HCT116 (cell line): ENCODE results near the gene CYP26B1. TPM values are rescaled to one million over a fixed set of nuclear protein-coding genes. Genes with fewer than 3 reads are reported as not detected.

ENCODE experiments used
- ATAC-seq: fragments of 200-7000 bp; cut with Tn5 transposase; 2 replicates; pipeline ENCODE4 v1.9.1; 2020; ENCODE audit warnings: mild to moderate bottlenecking, moderate library complexity
- BruUV-seq: library from RNA; stranded (reverse); fragments of 400-500 nt; replicated peaks from 2 replicates; lab custom pipeline; 2021; lab: Mats Ljungman, UMichigan
- CTCF ChIA-PET: fragments of 300-600 bp; sonication (Branson Sonifier 250); formaldehyde crosslinking; loops from one replicate; lab custom pipeline; 2021; ENCODE audit warnings: antibody characterized with exemption; lab: Charles Lee
- POLR2A ChIA-PET: fragments of 300-600, 350-600 bp; sonication (Branson Sonifier 250); formaldehyde crosslinking; loops from one replicate; lab custom pipeline; 2021; ENCODE audit warnings: antibody characterized with exemption; lab: Charles Lee
- RAD21 ChIA-PET, 2 experiments: fragments of 300-600 bp; sonication (Branson Sonifier 250); formaldehyde crosslinking; loops; one replicate each; lab custom pipeline; 2023; ENCODE audit warnings: low total read pairs in 2 of 2; ENCODE audit not compliant: uncharacterized antibody in 2 of 2, unreplicated experiment in 2 of 2, low non-redundant PET in 1 of 2; lab: Charles Lee
- DNase-seq: peaks from one replicate; pipeline ENCODE4 v3.0.0-alpha.2; 2010; ENCODE audit warnings: low read depth, low spot score
- H2AFZ ChIP-seq: fragments of 200-600 bp; shearing (Covaris generic), sonication (generic); 2 replicates; pipeline ENCODE4 v1.6.1; 2017; ENCODE audit warnings: low read depth, mixed run types, mixed read lengths, antibody characterized with exemption, low read length; ENCODE audit not compliant: poor library complexity, severe bottlenecking
- H3K27ac ChIP-seq: 2 replicates; pipeline ENCODE4 v1.5.1; 2012; ENCODE audit warnings: low read depth, low read length
- H3K27me3 ChIP-seq: fragments of 200-600 bp; sonication (generic); 2 replicates; pipeline ENCODE4 v1.6.1; 2016; ENCODE audit warnings: mixed run types, low read length, mixed read lengths; ENCODE audit not compliant: insufficient read depth
- H3K36me3 ChIP-seq, 2 experiments: fragments of 200-500 bp in 1 of 2; fragments of 200-600 bp in 1 of 2; sonication (Bioruptor generic) in 1 of 2; sonication (generic) in 1 of 2; 2 replicates each; pipeline versions ENCODE4 v1.5.1 to v1.6.1; 2014 to 2016; ENCODE audit warnings: low read length in 2 of 2, inconsistent platforms in 1 of 2, mixed read lengths in 1 of 2, mixed run types in 1 of 2; ENCODE audit not compliant: insufficient read depth in 2 of 2, control insufficient read depth in 1 of 2
- H3K4me1 ChIP-seq, 2 experiments: fragments of 200-600 bp in 1 of 2; sonication (generic) in 1 of 2; 2 replicates each; pipeline versions ENCODE4 v1.5.1 to v1.6.1; 2012 to 2017; ENCODE audit warnings: low read length in 2 of 2, inconsistent platforms in 1 of 2, mild to moderate bottlenecking in 1 of 2, mixed read lengths in 1 of 2, mixed run types in 1 of 2, moderate library complexity in 1 of 2; ENCODE audit not compliant: insufficient read depth in 2 of 2, control insufficient read depth in 1 of 2
- H3K4me2 ChIP-seq: fragments of 200-600 bp; sonication (generic); 2 replicates; pipeline ENCODE4 v1.6.1; 2017; ENCODE audit warnings: mixed run types, low read length, mixed read lengths
- H3K4me3 ChIP-seq, 2 experiments: fragments of 200-600 bp in 1 of 2; sonication (generic) in 1 of 2; replicated peaks in 1 of 2; 2 replicates each; pipeline ENCODE4 v1.5.1; 2011 to 2016; ENCODE audit warnings: low read length in 2 of 2, control low read depth in 1 of 2, low read depth in 1 of 2, mild to moderate bottlenecking in 1 of 2, mixed read lengths in 1 of 2, mixed run types in 1 of 2
- H3K79me2 ChIP-seq: fragments of 200-600 bp; sonication (generic); 2 replicates; pipeline ENCODE4 v1.6.1; 2017; ENCODE audit warnings: mild to moderate bottlenecking, mixed run types, low read length, moderate library complexity, mixed read lengths; ENCODE audit not compliant: insufficient read depth
- H3K9ac ChIP-seq: fragments of 200-600 bp; sonication (generic); 2 replicates; pipeline ENCODE4 v1.6.1; 2016; ENCODE audit warnings: low read length, mixed read lengths
- H3K9me2 ChIP-seq: fragments of 200-600 bp; sonication (generic), shearing (Covaris generic); 2 replicates; pipeline ENCODE4 v1.6.1; 2017; ENCODE audit warnings: mixed run types, mild to moderate bottlenecking, moderate library complexity; ENCODE audit not compliant: insufficient read depth
- H3K9me3 ChIP-seq, 2 experiments: fragments of 200-500 bp in 1 of 2; fragments of 200-600 bp in 1 of 2; sonication (Bioruptor generic) in 1 of 2; sonication (generic) in 1 of 2; 2 replicates each; pipeline ENCODE4 v1.6.1; 2014 to 2017; ENCODE audit warnings: low read length in 2 of 2, mixed read lengths in 2 of 2, inconsistent platforms in 1 of 2, low read depth in 1 of 2, mild to moderate bottlenecking in 1 of 2, mixed run types in 1 of 2, moderate library complexity in 1 of 2; ENCODE audit not compliant: control insufficient read depth in 1 of 2, insufficient read depth in 1 of 2
- H4K20me1 ChIP-seq: fragments of 200-600 bp; sonication (generic), shearing (Covaris generic); 2 replicates; pipeline ENCODE4 v1.6.1; 2017; ENCODE audit warnings: mixed run types, mild to moderate bottlenecking, moderate library complexity; ENCODE audit not compliant: insufficient read depth
- CEBPB ChIP-seq: IDR thresholded peaks from 2 replicates; pipeline ENCODE4 v1.6.1; 2012; ENCODE audit warnings: low read depth
- CTCF ChIP-seq, 3 experiments: fragments of 200-600 bp in 1 of 3; sonication (generic) in 1 of 3; IDR thresholded peaks in 2 of 3; conservative IDR thresholded peaks in 1 of 3; 2 replicates each; pipeline ENCODE4 v1.5.1; 2012 to 2017; ENCODE audit warnings: low read depth in 2 of 3, low read length in 2 of 3, antibody characterized with exemption in 1 of 3, borderline replicate concordance in 1 of 3, control low read depth in 1 of 3, mild to moderate bottlenecking in 1 of 3, mixed read lengths in 1 of 3, mixed run types in 1 of 3, moderate library complexity in 1 of 3; ENCODE audit not compliant: insufficient read depth in 1 of 3
- EGR1 ChIP-seq: IDR thresholded peaks from 2 replicates; pipeline ENCODE4 v1.6.1; 2012; ENCODE audit warnings: low read depth
- ELF1 ChIP-seq: IDR thresholded peaks from 2 replicates; pipeline ENCODE4 v1.6.1; 2012; ENCODE audit warnings: low read depth, borderline replicate concordance
- FOSL1 ChIP-seq: IDR thresholded peaks from 2 replicates; pipeline ENCODE4 v1.6.1; 2012; ENCODE audit warnings: low read depth
- MAX ChIP-seq: IDR thresholded peaks from 2 replicates; pipeline ENCODE4 v1.6.1; 2012
- POLR2AphosphoS5 ChIP-seq: IDR thresholded peaks from 2 replicates; pipeline ENCODE4 v1.6.1; 2011; ENCODE audit warnings: mild to moderate bottlenecking, low read depth, low read length, moderate library complexity
- SIN3A ChIP-seq: IDR thresholded peaks from 2 replicates; pipeline ENCODE4 v1.6.1; 2012; ENCODE audit warnings: low read depth
- ZBTB33 ChIP-seq: IDR thresholded peaks from 2 replicates; pipeline ENCODE4 v1.6.1; 2011; ENCODE audit warnings: mild to moderate bottlenecking, low read length, moderate library complexity; ENCODE audit not compliant: insufficient replicate concordance; ENCODE audit errors: extremely low read depth
- ZFX ChIP-seq: fragments of 450-650 bp; IDR thresholded peaks from 2 replicates; pipeline ENCODE4 v1.6.1; 2017
- ZNF274 ChIP-seq: fragments of 200-500 bp; sonication (Bioruptor generic); IDR thresholded peaks from 2 replicates; pipeline ENCODE4 v1.6.1; 2014; ENCODE audit warnings: mild to moderate bottlenecking, low read depth, low read length, inconsistent platforms
- intact Hi-C: fragments of 100-400 bp; cut with micrococcal nuclease; formaldehyde crosslinking; loops from 2 replicates; pipeline ENCODE4 v1.10.0; 2022
- total RNA-seq: library from RNA; stranded (reverse); gene quantifications from one replicate; pipeline ENCODE4 v1.2.1, GENCODE V29; 2021; ENCODE audit not compliant: unreplicated experiment

CYP26B1 gene
- total RNA-seq, 1 experiment from 2014 or later: 21.1 TPM

GRCh38 chr2:72148837-72149555, 1.3 kb upstream of the CYP26B1 start:
- ChIA-PET POLR2A (interaction anchor here (0.6 kb wide), 1 partner anchor 227 kb away, joined by 6 read pairs; no protein-coding TSS in a partner anchor), RAD21 (interaction anchor here (0.6 to 0.7 kb wide), 4 partner anchors 225 to 529 kb away, joined by 3 to 5 read pairs (median 3); no protein-coding TSS in a partner anchor), CTCF (interaction anchor here (1.0 to 1.7 kb wide), 4 partner anchors 215 to 600 kb away, joined by 3 to 7 read pairs (median 4); no protein-coding TSS in a partner anchor)
- H3K27ac ChIP-seq: no peak overlapping the region
- H3K4me3 ChIP-seq: peak overlapping the region; percentile 47 to 56
- H3K9ac ChIP-seq: no peak overlapping the region
- H3K27me3 ChIP-seq: no peaks in the 10 kb centered on the region
- peak overlapping the region; percentile 84 for H2AFZ ChIP-seq
- BruUV-seq: no TSS peak
- no peaks in the 10 kb centered on the region for H4K20me1 ChIP-seq
- no peaks in the 10 kb centered on the region for H3K79me2 ChIP-seq
- H3K4me1 ChIP-seq: peaks cover 12 to 38% of the 10 kb centered on the region in 2 experiments; a peak in 3 of 4 replicates
- DNase-seq: no peak
- peak overlapping the region; percentile 81 for H3K4me2 ChIP-seq
- H3K9me3 ChIP-seq: no peaks in the 10 kb centered on the region
- no peak for TF ChIP-seq ZFX
- no peak for TF ChIP-seq FOSL1
- no peaks in the 10 kb centered on the region for H3K9me2 ChIP-seq
- no peaks in the 10 kb centered on the region for H3K36me3 ChIP-seq
- intact Hi-C loops: no loop called here
- peak; percentile 40 for ATAC-seq

- peak overlapping the region; percentile 42 for H3K9ac ChIP-seq
- no peaks in the 10 kb centered on the region for H3K36me3 ChIP-seq
- no peaks in the 10 kb centered on the region for H3K9me3 ChIP-seq
- no peaks in the 10 kb centered on the region for H3K79me2 ChIP-seq
- intact Hi-C loops: no loop called here
- CTCF ChIA-PET: interaction anchor here (1.0 to 1.7 kb wide), 4 partner anchors 214 to 599 kb away, joined by 3 to 7 read pairs (median 4); no protein-coding TSS in a partner anchor
- no peaks in the 10 kb centered on the region for H4K20me1 ChIP-seq
- H3K27ac ChIP-seq: no peak overlapping the region
- H3K4me3 ChIP-seq: peak overlapping the region; percentile 48 to 56
- POLR2A ChIA-PET: no interaction called here
- no peak for DNase-seq
- H3K9me2 ChIP-seq: no peaks in the 10 kb centered on the region
- peaks cover 18 to 44% of the 10 kb centered on the region in 2 experiments; a peak in 3 of 4 replicates for H3K4me1 ChIP-seq
- ATAC-seq: no peak
- RAD21 ChIA-PET: no interaction called here
- peak overlapping the region; percentile 86 for H2AFZ ChIP-seq
- H3K4me2 ChIP-seq: peak overlapping the region; percentile 83
- BruUV-seq: no TSS peak
- no peaks in the 10 kb centered on the region for H3K27me3 ChIP-seq
- TF ChIP-seq CTCF (IDR thresholded peaks at IDR 0.05 in 2 of 3, conservative IDR thresholded peaks at IDR 0.05 in 1 of 3; ENCODE audit: borderline replicate concordance in 1 of 3, insufficient read depth in 1 of 3, low read depth in 2 of 3, low read length in 2 of 3) (no peak), POLR2AphosphoS5 (no peak), ZBTB33 (no peak), EGR1 (no peak), CEBPB (no peak), MAX (no peak), ZNF274 (no peak), ELF1 (no peak), SIN3A (no peak)
Observed at GRCh38 chr2:72148003-72148836, 558 bp upstream of the CYP26B1 start.
